Transverse colon (tissue), 4 donors: Measurements from ENCODE around the gene OTOGL.

Experiments
- CTCF ChIP-seq, 5 experiments: fragments of 200-600 bp in 3 of 5; fragments of 450-650 bp in 2 of 5; sonication (generic) in 3 of 5; IDR thresholded peaks; 1 replicate in 2 of 5; 2 replicates in 3 of 5; pipeline ENCODE4 v1.5.1; 2016 to 2017; ENCODE audit warnings: antibody characterized with exemption in 5 of 5, inconsistent platforms in 3 of 5, mild to moderate bottlenecking in 2 of 5, moderate library complexity in 1 of 5
- POLR2AphosphoS5 ChIP-seq, 3 donors: sonication (generic); formaldehyde crosslinking; IDR thresholded peaks; one replicate each; pipeline ENCODE4 v1.6.1; 2016; ENCODE audit warnings: antibody characterized with exemption in 3 of 3

- TF ChIP-seq CTCF (IDR thresholded peaks at IDR 0.05) (no peak), POLR2AphosphoS5 (IDR thresholded peaks at IDR 0.05) (no peak)
Observed at GRCh38 chr12:80208071-80208470, 108.7 kb downstream of the OTOGL start.
